NCI-H510A treated with DMSO at 0.1 percent for 48 hours (cell line): ENCODE data around the gene C19orf18.
"Not testable (repeated sequence)": the region's sequence is repeated elsewhere in the genome, so short reads cannot be mapped to it uniquely, and the experiment has no call there.

ENCODE experiments used
- DNase-seq: peaks from one replicate; lab custom pipeline; 2025; lab: John Stamatoyannopoulos, UW

Gene C19orf18

DNA sequence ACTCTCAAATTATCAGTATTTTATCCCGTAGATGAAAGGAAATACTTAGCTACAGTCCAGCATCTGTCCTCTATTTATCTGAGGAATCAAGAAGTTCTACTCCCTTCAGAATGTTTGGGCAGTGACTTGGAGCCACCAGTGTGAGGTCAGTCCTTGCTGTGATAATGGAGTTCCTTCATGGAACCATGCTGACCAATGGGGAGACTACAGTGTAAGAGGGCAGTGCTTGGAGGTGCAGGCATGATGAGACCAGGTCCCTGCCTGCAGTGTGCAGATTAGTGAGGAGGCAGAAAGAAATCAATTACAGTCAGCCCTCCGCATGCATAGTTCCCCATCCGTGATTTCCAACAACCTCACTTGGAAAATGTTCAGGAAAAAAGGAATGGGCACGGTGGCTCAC, at the start of gene C19orf18:
C19orf18 (minus strand) TSS at position 101 of the 400 bp plus-strand sequence. CDS start 102 bp downstream, outside the sequence.
- no peak for DNase-seq

DNA sequence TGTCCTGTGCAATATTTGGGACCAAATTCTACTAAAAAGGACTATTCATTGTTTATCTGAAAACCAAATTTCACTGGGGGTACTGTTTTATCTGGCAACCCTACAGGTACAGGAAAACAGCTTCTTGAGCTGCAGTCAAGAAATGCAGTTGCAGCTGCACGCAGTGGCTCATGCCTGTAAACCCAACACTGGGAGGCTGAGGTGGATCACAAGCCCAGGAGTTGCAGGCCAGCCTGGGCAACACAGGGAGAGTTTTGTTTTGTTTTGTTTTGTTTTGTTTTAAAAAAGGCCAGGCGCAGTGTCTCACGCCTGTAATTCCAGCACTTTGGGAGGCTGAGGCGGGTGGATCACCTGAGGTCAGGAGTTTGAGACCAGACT, 47.9 kb upstream of the C19orf18 start:
- DNase-seq, result no peak

DNA sequence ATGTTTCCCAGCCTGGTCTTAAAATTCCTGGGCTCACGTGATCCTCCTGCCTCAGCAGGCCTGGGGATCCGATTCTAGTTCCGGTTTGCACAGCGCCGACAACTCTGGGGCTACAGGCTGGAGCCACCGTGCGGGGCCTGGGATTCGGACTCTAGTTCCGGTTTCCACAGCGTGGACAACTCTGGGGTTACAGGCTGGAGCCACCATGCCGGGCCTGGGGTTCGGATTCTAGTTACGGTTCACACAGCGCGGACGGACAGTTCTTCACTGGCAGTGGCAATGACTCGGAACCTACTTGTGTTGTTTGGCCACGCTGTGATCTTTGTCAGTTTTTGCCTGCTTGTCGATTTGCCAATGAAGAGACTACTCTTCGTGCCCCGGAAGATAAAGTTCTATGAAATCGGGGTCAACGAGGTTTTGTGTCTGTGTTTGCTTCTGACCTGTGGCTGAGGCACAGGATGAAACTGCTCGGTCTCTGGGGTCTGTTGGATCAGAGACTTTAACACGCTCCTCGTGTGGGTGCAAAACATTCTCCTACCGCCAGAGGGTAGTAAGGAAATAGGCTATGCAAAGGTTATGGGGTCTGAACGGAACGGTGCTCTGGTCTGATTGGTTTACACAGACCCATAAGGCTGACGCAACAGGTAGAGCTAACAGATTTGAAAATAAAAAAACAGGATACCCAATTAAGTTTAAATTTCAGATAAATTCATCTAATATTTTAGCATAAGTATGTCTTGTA, 47.4 kb upstream of the C19orf18 start:
- DNase-seq, result peak; percentile 3

DNA sequence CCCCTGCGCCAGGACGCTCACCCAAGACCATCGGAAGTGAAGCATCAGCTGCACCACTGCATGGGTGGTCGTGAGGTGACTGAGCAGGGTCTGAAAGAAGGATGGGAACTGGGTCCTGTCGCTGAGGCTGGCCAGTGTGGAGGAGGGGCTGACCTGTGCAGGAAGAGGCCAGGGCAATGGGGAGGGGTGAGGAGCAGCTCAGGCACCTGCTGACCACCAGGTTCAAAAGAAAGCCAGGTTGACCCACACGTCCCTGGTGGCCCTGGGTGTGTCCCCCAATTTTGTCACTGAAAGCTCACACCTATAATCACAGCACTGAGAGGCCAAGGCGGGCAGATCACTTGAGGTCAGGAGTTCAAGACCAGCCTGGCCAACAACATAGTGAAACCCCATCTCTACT, 45.8 kb upstream of the C19orf18 start:
- no peak for DNase-seq

DNA sequence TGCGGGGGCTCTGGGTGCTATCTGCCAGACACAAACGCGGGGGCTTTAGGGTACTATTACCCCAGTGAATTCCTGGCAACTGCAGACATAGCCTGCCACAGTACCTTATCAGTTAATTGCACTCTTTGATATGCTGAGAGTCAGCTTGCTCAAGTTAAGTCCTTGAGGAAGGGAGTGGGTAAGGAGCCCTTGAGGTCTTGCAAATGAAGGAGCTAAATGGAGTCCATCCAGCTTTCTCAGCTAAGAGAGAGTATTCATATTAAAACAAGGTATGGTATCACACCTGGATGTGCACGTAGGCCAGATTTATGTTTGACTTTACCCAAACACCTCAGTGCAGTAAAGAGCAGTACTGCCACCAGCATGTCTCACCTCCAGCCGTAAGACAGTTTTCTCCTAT, 39.8 kb upstream of the C19orf18 start:
- no peak for DNase-seq

DNA sequence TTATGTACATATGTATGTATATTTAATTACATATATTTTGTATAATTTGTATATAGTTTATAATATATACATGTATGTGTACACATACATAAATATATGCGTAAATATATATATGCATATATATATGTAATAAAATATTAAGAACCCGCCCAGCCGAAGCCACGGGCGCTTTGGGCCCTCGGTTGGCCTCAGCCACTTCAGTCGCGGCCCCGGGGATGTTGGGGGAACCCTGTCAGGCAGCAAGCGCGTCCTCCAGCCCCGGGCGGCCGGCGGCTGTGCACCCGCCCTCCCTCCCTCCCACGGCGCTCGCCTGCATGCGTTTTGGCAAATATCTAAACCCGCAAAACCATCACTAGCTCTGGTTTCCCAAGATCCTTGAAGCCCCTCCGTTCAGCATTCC, 36.2 kb upstream of the C19orf18 start:
- no peak for DNase-seq

DNA sequence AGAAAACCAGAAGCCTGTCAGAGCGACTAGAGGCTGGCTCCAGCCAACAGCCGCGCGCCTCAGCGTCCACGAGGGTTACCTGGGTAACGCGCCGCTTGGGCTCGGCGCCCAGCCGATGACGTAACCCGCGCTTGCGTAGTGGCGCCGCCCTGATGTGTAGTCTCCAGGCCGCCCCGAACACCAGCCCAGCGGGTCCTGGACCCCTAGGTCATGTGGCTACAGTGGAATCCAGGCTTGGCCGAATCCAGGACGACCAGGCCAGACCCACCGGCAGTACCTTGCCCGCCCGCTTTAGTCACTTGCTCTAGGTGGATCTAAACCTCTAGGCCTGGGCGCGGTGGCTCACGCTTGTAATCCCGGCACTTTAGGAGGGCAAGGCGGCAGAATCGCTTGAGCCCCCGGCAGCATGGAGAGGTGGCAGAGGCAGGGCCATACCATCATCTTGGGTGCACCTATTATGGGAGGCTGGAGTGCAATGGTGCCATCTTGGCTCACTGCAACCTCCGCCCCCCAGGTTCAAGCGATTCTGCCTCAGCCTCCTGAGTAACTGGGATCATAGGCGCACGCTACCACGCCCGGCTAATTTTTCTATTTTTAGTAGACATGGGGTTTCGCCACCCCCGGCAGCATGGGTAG, 35.5 kb upstream of the C19orf18 start:
- peak; percentile 72 for DNase-seq

DNA sequence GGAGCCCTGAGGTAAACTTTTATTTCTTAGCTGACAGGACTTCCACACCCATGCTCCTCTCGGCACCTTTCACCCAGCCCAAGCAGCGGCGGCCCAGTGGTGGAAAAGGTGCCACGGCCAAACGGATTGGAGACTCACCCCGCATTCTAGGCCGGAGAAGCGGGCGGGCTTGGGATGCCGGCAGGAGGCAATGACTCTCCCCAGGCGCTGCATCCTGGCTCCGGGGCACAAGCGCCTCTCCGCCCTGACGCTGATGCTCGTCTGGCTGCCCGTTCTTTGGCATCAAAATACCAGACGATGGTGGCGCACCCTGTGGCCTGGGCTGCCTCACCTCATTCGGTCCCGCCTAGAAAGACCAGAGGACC, 34.9 kb upstream of the C19orf18 start:
- DNase-seq, result no peak

DNA sequence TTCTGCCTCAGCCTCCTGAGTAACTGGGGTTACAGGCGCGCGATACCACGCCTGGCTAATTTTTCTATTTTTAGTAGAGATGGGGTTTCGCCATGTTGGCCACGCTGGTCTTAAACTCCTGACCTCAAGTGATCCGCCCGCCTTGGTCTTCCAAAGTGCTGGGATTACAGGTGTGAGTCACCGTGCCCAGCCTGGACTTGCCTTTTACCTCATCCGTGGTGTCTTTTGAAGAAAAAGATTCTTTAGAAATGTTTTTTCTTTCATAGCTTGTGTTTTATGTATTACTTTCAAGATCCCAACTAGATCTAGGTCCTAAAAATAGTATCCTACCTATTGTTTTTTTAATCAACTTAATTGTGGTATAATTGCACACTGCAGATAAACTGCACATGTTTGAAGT, 34.5 kb upstream of the C19orf18 start:
- not testable (repeated sequence) for DNase-seq

DNA sequence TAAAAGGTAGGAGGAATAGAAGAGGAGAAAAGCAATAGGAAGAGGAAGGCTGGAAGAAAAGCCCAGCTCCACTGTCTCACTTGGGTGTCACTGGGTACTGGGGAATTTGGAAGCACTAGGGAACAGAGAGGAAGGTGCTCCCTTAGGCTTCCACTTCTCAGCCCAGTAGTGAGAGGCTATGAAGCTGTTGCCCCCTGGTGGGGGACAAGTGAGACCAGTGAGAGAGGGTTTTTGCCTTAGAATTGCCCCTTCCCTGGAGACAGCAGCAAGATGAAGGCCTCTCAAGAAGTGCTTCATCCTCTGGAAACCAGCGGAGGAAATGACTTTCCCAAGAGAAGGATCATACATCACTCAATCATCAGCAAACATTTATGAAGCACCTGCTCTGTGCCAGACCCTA, 33.0 kb upstream of the C19orf18 start:
- no peak for DNase-seq

DNA sequence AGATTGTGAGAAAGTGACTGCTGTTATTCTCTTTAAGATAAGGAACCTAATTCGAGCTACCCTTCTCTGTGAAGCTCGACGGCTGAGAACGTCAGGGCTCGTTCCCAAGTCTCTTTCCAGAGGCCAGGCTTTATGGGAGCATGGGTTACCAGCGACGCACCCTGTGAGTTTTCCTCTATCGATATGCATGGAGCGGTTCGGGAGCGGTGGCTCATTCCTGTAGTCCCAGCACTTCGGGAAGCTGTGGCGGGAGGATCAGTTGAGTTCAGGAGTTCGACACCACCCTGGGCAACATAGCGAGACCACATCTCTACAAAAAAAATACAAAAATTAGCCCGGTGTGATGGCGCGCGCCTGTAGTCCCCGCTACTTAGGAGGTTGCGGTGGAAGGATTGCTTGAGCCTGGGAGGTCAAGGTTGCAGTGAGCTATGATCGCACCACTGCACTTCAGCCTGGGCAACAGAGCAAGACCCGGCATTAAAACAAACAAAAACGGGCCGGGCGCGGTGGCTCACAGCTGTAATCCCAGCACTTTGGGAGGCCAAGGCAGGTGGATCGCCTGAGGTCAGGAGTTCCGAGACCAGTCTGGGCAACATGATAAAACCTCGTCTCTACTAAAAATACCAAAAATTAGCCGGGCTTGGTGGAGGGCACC, 29.0 kb upstream of the C19orf18 start:
- no peak for DNase-seq

DNA sequence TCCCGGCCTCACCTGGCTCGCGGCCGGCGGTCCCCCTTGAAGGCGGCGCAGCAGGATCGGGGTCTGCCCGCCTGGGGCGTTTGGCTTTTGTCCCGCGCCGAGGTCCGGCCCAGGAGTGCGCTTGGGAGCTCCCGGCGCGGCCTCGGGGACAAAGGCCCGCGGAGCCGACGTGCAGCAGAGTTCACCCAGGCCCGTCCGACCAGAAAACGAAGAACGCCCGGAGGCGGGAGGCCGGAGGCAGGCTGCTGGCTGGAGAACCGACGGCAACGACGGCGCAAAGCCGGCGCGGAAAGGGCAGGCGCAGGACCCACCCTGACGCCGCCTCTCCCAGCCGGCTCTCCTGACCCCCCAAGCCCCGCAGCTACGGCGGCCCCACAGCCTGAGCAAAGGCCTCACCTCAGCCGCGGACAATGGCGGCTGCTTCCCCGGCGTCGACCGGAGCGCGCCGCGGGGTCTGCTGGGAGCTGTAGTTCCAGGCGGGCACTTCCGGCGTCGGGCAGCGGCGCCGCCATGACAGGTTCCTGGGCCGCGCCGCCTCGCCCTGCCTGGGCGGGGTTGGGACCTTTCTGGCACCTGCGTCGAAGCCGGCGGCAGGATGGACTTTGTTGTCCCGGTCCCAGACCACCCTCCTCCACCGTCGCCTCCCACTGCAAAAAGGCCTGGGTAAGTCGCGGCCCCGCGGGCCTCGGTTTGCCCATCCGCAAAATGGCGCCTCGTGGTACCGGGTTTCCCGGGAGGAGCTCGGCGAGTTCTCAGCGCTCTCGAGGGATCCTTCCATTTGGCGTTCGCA, 28.2 kb upstream of the C19orf18 start, which contains the start of gene ZNF606:
ZNF606 (minus strand) TSS at position 437 of the 790 bp plus-strand sequence. CDS start 1,501 bp downstream, outside the sequence.
- DNase-seq, result peak; percentile 76

DNA sequence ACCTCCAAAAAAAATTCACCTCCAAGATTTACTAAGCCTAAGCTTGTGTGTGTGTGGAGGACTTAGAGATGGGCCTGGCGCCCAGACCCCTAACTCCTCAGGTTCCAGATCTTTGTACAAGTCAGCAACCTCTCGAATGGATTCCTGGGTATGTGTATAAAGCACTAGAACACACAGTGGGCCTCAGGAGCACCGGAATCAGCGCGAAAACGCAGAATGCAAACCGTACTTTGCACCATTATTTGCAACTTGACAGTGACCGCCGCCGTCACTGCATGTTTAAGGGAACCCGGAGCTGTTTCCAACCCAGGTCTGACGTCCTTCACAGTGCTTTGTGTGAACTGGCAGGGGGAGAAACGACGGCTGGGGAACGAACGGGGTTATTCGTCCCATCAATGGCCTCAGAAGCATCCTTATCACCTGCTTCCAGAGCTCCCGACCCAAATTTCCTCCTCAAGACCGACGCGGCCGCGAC, 27.6 kb upstream of the C19orf18 start:
- no peak for DNase-seq

DNA sequence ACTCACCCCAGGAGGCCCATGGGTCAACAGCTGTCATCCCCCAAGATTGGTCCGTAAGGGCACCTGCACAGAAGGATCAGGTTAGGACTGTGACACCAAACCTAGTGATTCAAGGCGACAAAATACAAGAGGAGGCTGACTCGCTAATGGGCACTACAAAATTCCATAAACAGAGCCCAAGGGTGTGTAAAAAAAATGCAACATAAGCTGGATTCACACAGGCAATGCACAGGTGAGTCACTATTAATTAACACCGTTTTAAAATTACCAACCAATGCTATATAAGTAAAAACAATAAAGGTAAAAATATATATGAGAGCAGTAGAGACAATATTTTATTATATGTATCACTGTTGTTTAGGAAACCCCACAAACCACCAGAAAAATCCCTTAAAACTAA, 26.3 kb upstream of the C19orf18 start:
- DNase-seq, result no peak

DNA sequence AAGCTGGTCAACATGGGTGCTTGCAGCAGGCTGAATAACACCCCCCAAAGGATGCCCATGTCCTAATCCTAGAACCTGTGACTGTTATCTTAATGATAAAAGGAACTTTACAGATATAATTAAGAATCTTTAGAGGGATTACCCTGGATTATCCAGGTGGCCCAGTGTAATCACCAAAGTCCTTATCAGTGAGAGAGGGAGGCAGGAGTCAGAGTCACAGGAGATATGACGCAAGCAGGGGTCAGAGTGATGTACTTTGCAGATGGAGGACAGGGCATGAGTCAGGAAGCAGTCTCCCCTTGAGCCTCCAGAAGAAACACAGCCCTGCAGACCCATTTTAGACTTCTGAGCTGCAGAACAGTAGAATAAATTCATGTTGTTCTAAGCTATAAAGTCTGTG, 18.5 kb upstream of the C19orf18 start:
- DNase-seq, result no peak

DNA sequence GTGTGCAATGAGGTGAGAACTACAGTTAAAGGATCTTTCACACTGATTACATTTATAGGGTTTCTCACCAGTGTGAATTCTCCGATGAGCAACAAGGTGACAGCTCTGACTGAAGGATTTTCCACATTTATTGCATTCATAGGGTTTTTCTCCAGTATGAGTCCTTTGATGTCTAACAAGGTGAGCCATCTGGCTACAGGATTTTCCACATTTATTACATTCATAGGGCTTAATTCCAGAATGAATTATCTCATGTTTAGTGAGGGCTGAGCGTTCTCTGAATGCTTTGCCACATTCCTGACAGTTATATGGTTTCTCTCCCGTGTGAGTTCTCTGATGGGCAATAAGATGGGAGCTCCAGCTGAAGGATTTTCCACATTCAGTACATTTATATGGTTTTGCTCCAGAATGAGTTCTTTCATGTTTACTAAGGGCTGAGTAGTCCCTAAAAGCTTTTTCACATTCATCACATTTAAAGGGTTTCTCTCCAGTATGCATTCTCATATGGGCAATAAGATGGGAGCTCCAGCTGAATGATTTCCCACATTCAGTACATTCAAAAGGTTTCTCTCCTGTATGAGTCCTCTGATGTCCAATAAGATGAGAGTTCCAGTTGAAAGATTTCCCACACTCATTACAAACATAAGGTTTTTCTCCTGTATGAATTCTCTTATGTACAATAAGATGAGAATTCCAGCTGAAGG, 4.4 kb upstream of the C19orf18 start:
- no peak for DNase-seq

DNA sequence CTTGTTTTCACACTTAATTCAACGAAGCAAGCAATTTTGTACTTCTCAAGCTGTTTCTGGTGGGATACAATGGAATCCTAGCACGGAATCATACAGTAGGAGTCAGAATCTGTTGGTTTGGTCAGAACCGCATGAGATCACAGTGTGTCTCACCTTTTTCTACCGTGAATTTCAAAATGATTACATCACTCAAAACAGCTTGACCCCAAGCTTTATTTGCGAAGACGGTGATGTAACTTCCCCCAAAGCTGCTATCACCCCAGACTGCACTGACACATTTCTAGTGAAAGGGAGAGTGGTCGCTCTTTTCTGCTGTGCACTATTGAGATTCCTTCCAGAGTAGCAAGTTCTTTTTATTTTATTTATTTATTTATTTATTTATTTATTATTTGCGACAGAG, 9.6 kb downstream of the C19orf18 start:
- no peak for DNase-seq

DNA sequence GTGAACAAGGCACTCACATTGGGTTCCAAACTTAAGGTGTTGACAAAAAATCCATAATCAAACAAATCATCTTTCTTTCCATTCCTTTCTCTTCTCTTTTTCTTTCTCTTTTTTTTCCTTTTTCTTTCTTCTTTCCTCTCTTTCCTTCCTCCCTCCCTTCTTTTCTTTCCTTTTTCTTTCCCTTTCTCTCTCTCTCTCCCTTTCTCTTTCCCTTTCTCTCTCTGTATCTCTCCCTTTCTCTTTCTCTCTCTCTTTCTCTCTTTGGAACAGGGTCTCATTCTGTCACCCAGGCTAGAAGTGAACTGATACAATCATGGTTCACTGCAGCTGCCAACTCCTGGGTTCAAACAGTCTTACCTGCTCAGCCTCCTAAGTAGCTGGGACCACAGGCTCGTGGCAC, 12.5 kb downstream of the C19orf18 start:
- DNase-seq, result no peak

DNA sequence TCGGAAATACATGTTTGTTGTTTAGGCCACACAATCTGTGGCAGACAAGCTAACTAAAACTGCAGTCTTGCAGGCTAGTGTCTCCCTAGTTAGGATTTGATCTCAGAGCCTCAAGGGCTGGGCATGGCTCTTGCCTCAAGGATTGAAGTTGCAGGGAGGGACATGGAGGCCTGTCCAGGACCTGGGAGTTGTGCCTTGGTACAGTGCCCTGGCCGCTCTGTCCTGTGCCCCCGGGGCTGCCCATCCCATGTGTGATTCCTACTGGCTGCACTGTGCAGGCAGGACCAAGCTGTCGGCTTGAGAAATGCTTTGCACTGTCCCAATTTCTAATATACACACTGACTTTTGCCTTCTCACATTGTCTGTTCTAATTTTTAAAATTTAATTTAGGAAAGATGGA, 19.3 kb downstream of the C19orf18 start:
- no peak for DNase-seq

DNA sequence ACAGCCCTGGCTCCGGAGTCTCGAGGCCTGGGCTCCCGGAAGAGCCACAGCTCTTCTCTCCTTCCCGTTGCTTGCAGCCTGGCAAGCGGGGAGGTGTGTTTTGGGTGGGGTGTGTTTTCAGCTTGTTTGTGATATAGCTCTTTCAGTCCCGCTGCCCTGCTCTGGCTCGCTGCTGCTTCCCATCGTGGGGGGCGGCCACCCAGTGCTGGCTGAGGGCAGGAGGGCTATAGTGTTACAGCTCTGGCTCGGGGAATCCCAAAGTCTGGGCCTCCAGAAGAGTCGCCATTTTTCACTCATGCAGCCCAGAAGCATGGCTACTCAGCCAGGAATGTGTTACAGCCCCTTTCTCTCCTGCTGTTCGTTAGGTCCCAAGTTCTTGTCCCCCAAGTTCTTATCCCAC, 24.6 kb downstream of the C19orf18 start:
- no peak for DNase-seq

DNA sequence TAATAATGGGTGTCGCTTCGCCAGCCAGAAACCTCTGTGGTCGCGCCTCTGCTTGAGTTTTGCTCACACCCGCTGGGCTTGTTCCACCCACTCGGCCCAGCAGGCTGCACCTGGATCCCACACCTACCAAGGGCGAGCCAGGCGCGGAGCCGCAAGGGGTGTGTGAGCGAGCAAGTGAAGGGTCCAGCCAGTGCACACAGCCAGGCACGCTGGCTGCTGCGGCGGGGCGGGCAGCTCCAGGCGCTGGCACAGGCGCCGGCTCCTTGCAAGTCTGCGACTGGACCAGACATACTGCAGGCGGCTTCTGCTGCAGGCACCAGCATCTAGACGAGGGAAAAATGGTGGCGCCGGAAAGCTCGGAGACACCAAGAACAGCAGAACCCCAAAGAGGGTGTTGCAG, 25.0 kb downstream of the C19orf18 start:
- no peak for DNase-seq
